ENCODE results near the gene CGB8. TPM values are rescaled to one million over a fixed set of nuclear protein-coding genes. Genes with fewer than 3 reads are reported as not detected.
"Not testable (repeated sequence)": the region's sequence is repeated elsewhere in the genome, so short reads cannot be mapped to it uniquely, and the experiment has no call there.

The CGB8 gene
- total and polyA plus RNA-seq, 7 donors: not detected

GRCh38 chr19:49057636-49058234, 8.8 kb upstream of the CGB8 start, which contains the start of gene CGB7:
TSS of gene CGB7 (minus strand) at chr19:49057749. CDS start at chr19:49055375, 2,374 bp downstream.
- Histone ChIP-seq H3K27me3 (ENCODE audit: insufficient read depth in 3 of 3, low read length in 2 of 3) (no peaks in the 10 kb centered on the region), H3K27ac (peak within 1 kb of the TSS; percentile 67), H3K9me3 (no peaks in the 10 kb centered on the region), H3K36me3 (ENCODE audit: insufficient read depth in 1 of 2, low read depth in 1 of 2) (no peaks in the 10 kb centered on the region), H3K4me3 (peak within 1 kb of the TSS; percentile 82), H3K4me1 (peaks cover 5% of the 10 kb centered on the region)
- intact Hi-C loops (cut with DNase I): loop anchor here in 1 of 2 donors (5.0 kb wide), 1 partner anchor 45 kb away; no protein-coding TSS in a partner anchor
- DNase-seq (peak; percentile 76 to 84), ATAC-seq (peak; percentile 67 to 82 (median 72))
- 1 to 2% (median 2%) methylated on average over 34 to 38 of the region's 38 CpGs for WGBS, 3 donors
- TF ChIP-seq, protein P1, sequence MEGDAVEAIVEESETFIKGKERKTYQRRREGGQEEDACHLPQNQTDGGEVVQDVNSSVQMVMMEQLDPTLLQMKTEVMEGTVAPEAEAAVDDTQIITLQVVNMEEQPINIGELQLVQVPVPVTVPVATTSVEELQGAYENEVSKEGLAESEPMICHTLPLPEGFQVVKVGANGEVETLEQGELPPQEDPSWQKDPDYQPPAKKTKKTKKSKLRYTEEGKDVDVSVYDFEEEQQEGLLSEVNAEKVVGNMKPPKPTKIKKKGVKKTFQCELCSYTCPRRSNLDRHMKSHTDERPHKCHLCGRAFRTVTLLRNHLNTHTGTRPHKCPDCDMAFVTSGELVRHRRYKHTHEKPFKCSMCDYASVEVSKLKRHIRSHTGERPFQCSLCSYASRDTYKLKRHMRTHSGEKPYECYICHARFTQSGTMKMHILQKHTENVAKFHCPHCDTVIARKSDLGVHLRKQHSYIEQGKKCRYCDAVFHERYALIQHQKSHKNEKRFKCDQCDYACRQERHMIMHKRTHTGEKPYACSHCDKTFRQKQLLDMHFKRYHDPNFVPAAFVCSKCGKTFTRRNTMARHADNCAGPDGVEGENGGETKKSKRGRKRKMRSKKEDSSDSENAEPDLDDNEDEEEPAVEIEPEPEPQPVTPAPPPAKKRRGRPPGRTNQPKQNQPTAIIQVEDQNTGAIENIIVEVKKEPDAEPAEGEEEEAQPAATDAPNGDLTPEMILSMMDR (IDR thresholded peaks at IDR 0.05): no peak

- peak overlapping the region; percentile 67 for H3K27ac ChIP-seq
- not testable (repeated sequence) for H3K27me3 ChIP-seq (ENCODE audit: insufficient read depth in 3 of 3, low read length in 2 of 3); H3K36me3 ChIP-seq (ENCODE audit: insufficient read depth in 1 of 2, low read depth in 1 of 2); DNase-seq; H3K4me1 ChIP-seq; H3K9me3 ChIP-seq
- peak; percentile 4 to 31 (median 14) for ATAC-seq
- intact Hi-C loops (cut with DNase I): loop anchor here in 1 of 2 donors (5.0 kb wide), 1 partner anchor 45 kb away; no protein-coding TSS in a partner anchor
- H3K4me3 ChIP-seq: peak overlapping the region; percentile 82
- 1 to 3% (median 2%) methylated on average over 23 to 34 of the region's 34 CpGs for WGBS, 3 donors
These were observed 8.1 kb upstream of the CGB8 start for GRCh38 chr19:49056902-49057596.

- H3K27me3 ChIP-seq (ENCODE audit: insufficient read depth in 3 of 3, low read length in 2 of 3): no peaks in the 10 kb centered on the region
- 0 to 1% (median 1%) methylated on average over 56 to 63 of the region's 63 CpGs for WGBS, 3 donors
- no peaks in the 10 kb centered on the region for H3K36me3 ChIP-seq (ENCODE audit: insufficient read depth in 1 of 2, low read depth in 1 of 2)
- H3K4me3 ChIP-seq: peak overlapping the region; percentile 82
- peak; percentile 66 to 77 for DNase-seq
- peak; percentile 79 to 81 (median 80) for ATAC-seq
- intact Hi-C loops (cut with DNase I): loop anchor here in 1 of 2 donors (5.0 kb wide), 1 partner anchor 44 kb away; no protein-coding TSS in a partner anchor
- TF ChIP-seq, protein P1 (IDR thresholded peaks at IDR 0.05): peak; percentile 46
- peak overlapping the region; percentile 67 for H3K27ac ChIP-seq
- peaks cover 5% of the 10 kb centered on the region for H3K4me1 ChIP-seq
- no peaks in the 10 kb centered on the region for H3K9me3 ChIP-seq
These were observed 7.4 kb upstream of the CGB8 start for GRCh38 chr19:49056101-49056901.

DNA sequence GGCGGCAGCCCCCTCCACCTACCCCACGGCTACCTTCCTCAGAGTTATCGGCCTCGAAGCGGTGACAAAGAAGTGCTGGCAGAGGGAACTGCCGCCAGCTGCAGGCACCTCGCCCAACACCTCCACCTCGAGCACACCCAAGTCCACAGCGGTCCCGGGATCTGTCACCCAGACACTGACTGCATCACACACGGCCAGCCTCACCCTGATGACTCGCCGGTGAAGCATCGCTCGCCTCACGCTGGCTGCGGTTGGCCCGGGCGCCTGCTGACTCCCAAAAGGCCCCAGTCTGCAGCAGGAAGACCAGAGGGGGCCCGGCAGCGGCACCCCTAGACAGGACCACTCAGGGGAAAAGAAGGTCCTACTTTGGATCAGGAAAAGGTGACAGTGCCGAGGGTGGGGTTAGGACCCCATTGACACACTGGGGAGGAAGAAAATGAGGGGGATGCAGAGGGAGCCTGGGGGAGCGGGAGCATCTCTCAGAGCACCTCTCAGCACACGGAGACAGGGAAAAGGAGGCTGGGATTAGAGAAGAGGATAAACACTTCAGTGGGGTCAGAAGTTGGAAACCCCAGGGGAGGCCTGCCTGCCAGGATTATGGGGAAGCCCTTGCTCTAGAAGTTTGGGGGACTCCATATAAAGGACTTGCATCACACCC, 1.6 kb upstream of the CGB8 start:
- H3K36me3 ChIP-seq (ENCODE audit: insufficient read depth in 1 of 2, low read depth in 1 of 2); intact Hi-C loops (cut with DNase I); H3K27me3 ChIP-seq (ENCODE audit: insufficient read depth in 3 of 3, low read length in 2 of 3); H3K4me3 ChIP-seq; ATAC-seq; H3K9me3 ChIP-seq; DNase-seq; H3K27ac ChIP-seq; H3K4me1 ChIP-seq: not testable (repeated sequence)
- 74 to 84% (median 76%) methylated on average over 24 of the region's 24 CpGs for WGBS, 3 donors

GRCh38 chr19:49049834-49050233, 923 bp upstream of the CGB8 start:
- 69 to 85% (median 77%) methylated on average over 2 to 3 of the region's 4 CpGs for WGBS, 3 donors

GRCh38 chr19:49043548-49043947, 5.4 kb downstream of the CGB8 start, which contains the start of gene CGB5:
TSS of gene CGB5 (plus strand) at chr19:49043848. CDS start at chr19:49044210, 362 bp downstream.
- ATAC-seq; DNase-seq; H3K9me3 ChIP-seq; intact Hi-C loops (cut with DNase I); H3K36me3 ChIP-seq (ENCODE audit: insufficient read depth in 1 of 2, low read depth in 1 of 2); H3K27me3 ChIP-seq (ENCODE audit: insufficient read depth in 3 of 3, low read length in 2 of 3); H3K4me1 ChIP-seq; H3K4me3 ChIP-seq; H3K27ac ChIP-seq: not testable (repeated sequence)
- WGBS, 3 donors: 67 to 71% (median 69%) methylated on average over 13 to 14 of the region's 15 CpGs

More at GRCh38 chr19:49049834-49050233, 923 bp upstream of the CGB8 start:
- H3K4me1 ChIP-seq; H3K27me3 ChIP-seq (ENCODE audit: insufficient read depth in 3 of 3, low read length in 2 of 3); H3K27ac ChIP-seq; intact Hi-C loops (cut with DNase I); H3K9me3 ChIP-seq; DNase-seq; ATAC-seq; H3K36me3 ChIP-seq (ENCODE audit: insufficient read depth in 1 of 2, low read depth in 1 of 2); H3K4me3 ChIP-seq: not testable (repeated sequence)

- H3K27me3 ChIP-seq (ENCODE audit: insufficient read depth in 3 of 3, low read length in 2 of 3); H3K27ac ChIP-seq; H3K4me1 ChIP-seq; DNase-seq; ATAC-seq; H3K9me3 ChIP-seq; H3K36me3 ChIP-seq (ENCODE audit: insufficient read depth in 1 of 2, low read depth in 1 of 2); H3K4me3 ChIP-seq; intact Hi-C loops (cut with DNase I): not testable (repeated sequence)
- WGBS, 3 donors: 79 to 84% (median 82%) methylated on average over 2 of the region's 4 CpGs
These were observed 6.2 kb downstream of the CGB8 start for GRCh38 chr19:49042666-49043065.
